AG04449 (cell line): Measurements from ENCODE around the gene ARHGAP10.

Experiments
- CTCF ChIA-PET: fragments of 350-600 bp; formaldehyde crosslinking; extraction: SDS; loops from one replicate; lab custom pipeline; 2021; ENCODE audit warnings: antibody characterized with exemption; lab: Yijun Ruan, JAX
- POLR2A ChIA-PET: fragments of 400-600, 350-600 bp; formaldehyde crosslinking; extraction: SDS; loops from one replicate; lab custom pipeline; 2020; ENCODE audit warnings: antibody characterized with exemption, inconsistent platforms; lab: Yijun Ruan, JAX
- DNase-seq: peaks from one replicate; pipeline ENCODE4 v3.0.0-alpha.2; 2010; ENCODE audit warnings: low read depth, low spot score
- H3K4me3 ChIP-seq: 2 replicates; pipeline ENCODE4 v1.5.1; 2011; ENCODE audit warnings: low read depth, mild to moderate bottlenecking, control low read depth, low read length
- CTCF ChIP-seq: IDR thresholded peaks from one replicate; pipeline ENCODE4 v1.5.1; 2011; ENCODE audit warnings: mild to moderate bottlenecking, moderate library complexity, low read length, control low read depth, inconsistent platforms; ENCODE audit not compliant: insufficient read depth; ENCODE audit errors: missing control alignments

ARHGAP10 gene

GRCh38 chr4:147714575-147715401 is 17.1 kb upstream of the ARHGAP10 start:
- ChIA-PET CTCF (interaction anchor here (1.3 to 11.5 kb wide), 2 partner anchors 17 to 149 kb away, joined by 6 to 421 read pairs; partner anchors contain the start of gene ARHGAP10), POLR2A (interaction anchor here (0.7 kb wide), 1 partner anchor 17 kb away, joined by 5 read pairs; the partner anchor contains the start of gene ARHGAP10)
- no peak overlapping the region for H3K4me3 ChIP-seq
- no peak for TF ChIP-seq CTCF
- peak; percentile 80 for DNase-seq

DNA sequence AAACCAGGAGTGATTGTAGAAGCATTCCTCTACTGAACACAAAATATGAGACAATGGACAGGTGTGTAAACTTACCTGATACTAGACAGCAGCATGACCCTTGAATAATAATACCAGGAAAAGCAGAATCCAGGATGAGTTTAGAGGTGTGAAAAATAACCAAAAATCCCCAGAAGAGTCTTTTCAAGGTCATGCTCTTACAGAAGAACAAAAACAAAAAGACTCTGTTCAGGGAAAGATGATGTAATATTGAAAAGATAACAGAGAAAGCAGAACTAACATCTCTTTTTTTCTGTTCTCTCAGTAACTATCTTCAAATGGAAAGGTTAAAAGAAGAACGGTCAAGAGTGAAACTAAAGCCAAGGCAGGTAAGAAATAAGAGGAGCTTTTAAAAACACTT is 14.0 kb upstream of the ARHGAP10 start:
- ChIA-PET POLR2A (no interaction called here), CTCF (interaction anchor here (2.1 kb wide), 1 partner anchor 9 kb away, joined by 9 read pairs; no protein-coding TSS in a partner anchor)
- no peak for DNase-seq
- no peak for TF ChIP-seq CTCF
- no peak overlapping the region for H3K4me3 ChIP-seq

- ChIA-PET POLR2A (no interaction called here), CTCF (no interaction called here)
- no peak for TF ChIP-seq CTCF
- no peak overlapping the region for H3K4me3 ChIP-seq
- DNase-seq = no peak
Measured at GRCh38 chr4:147723326-147723725, 8.6 kb upstream of the ARHGAP10 start.

GRCh38 chr4:147724468-147725201 is 7.3 kb upstream of the ARHGAP10 start:
- no peak for DNase-seq
- CTCF ChIA-PET = interaction anchor here (0.8 to 4.2 kb wide), 2 partner anchors 16 to 141 kb away, joined by 4 to 41 read pairs; no protein-coding TSS in a partner anchor
- TF ChIP-seq CTCF = no peak
- POLR2A ChIA-PET = no interaction called here
- H3K4me3 ChIP-seq = no peak overlapping the region

DNA sequence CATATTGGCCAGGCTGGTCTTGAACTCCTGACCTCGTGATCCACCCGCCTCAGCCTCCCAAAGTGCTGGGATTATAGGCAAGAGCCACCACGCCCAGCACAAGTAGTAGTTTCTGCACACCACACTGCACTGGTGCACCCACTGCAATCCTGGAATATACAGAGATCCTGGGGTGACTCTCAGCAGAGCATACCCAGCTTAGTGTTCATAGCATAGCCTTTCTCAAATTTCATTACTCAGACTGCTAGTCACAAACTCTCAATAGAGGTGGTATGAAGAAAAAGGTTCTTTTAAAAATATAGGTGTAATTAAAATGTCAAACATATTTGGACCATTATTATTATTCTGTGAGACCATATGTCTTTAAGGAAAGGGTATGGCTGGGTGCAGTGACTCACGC is 6.2 kb upstream of the ARHGAP10 start:
- ChIA-PET POLR2A (no interaction called here), CTCF (interaction anchor here (4.2 kb wide), 1 partner anchor 140 kb away, joined by 41 read pairs; no protein-coding TSS in a partner anchor)
- no peak for DNase-seq
- no peak overlapping the region for H3K4me3 ChIP-seq
- TF ChIP-seq CTCF = no peak
